AG09309 (cell line): Measurements from ENCODE around the gene RAET1E.
A peak's percentile ranks its signal among the peaks of the same experiment; 100 is the strongest.
"Not testable (repeated sequence)": the region's sequence is repeated elsewhere in the genome, so short reads cannot be mapped to it uniquely, and the experiment has no call there.

ENCODE experiments used
- DNase-seq: peaks from one replicate; pipeline ENCODE4 v3.0.0-alpha.2; 2010; ENCODE audit warnings: low read depth
- H3K4me3 ChIP-seq: 2 replicates; pipeline ENCODE4 v1.5.1; 2011; ENCODE audit warnings: mild to moderate bottlenecking, low read depth, low read length, moderate library complexity; ENCODE audit not compliant: control insufficient read depth
- CTCF ChIP-seq: IDR thresholded peaks from 2 replicates; pipeline ENCODE4 v1.5.1; 2011; ENCODE audit warnings: mild to moderate bottlenecking, low read depth, low read length, inconsistent platforms; ENCODE audit not compliant: insufficient read depth, control insufficient read depth; ENCODE audit errors: missing control alignments

Gene RAET1E, protein sequence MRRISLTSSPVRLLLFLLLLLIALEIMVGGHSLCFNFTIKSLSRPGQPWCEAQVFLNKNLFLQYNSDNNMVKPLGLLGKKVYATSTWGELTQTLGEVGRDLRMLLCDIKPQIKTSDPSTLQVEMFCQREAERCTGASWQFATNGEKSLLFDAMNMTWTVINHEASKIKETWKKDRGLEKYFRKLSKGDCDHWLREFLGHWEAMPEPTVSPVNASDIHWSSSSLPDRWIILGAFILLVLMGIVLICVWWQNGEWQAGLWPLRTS

DNA sequence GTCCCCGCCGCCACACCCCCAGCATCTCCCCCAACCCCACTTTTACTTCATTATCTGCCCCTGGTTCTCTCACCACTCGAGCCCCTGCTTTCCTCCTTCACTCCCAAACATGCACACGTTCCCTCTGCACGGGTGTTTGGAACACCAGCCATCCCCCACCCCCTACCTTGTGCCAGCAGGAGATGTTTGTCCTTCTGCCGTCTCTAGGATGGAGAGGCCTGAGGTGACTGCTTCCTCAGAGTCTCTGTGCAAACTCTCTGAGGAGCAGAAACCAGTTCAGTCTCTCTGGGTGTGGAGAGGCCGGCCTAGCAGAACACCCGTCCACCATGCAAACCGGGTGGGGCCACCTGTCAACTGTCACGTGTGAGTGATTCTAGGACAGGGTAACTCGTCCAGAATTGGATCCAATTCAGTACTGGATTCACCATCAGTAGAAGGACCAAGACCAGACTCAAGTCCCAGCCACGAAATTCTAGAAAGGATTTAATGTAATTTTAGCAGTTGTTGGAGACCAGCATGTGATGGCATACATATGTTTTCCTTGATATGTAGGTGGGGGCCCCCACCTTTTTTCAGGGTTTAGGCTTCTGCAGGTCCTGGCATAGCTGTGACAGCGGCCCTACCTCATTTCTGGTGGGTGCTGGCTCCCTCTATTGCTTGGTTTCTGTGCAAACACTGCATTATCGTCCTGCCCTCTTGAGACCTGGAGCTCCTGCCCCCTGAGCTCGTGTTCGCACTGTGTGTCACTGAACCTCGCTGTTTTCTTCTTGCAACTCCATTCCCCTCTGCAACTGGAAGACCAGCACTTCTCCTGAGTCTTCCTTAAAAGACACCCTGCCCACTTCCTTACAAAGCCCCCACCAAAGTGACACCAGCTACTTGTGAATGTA lies at the start of gene RAET1E:
TSS of gene RAET1E (minus strand) at position 259 of the 890 bp plus-strand sequence. CDS start 7,212 bp downstream, outside the sequence.
- peak within 1 kb of the TSS; percentile 43 for H3K4me3 ChIP-seq
- no peak for TF ChIP-seq CTCF
- no peak for DNase-seq

GRCh38 chr6:149947533-149947932 lies 49.6 kb upstream of the RAET1E start:
- not testable (repeated sequence) for H3K4me3 ChIP-seq, DNase-seq

DNA sequence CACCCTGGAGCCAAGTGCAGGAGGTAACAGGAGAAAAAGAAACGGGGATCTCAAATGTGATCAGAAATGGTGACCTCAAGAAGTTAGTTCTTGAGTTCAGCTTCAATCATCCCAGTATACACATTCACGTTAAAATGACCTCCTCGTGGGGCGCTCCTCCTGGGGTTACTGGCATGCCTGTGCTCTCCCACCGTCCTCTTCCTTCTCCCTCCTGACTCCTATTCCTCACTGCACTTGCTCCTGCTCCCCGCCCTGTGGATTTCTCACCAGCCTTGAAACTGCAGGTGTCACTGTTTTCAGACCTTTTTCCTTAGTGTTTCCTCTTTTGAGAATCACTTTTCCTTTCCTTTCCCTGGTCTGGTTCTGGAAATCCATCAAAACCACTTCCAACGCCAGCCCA lies 48.7 kb upstream of the RAET1E start:
- not testable (repeated sequence) for DNase-seq

GRCh38 chr6:149945276-149945675 lies 47.4 kb upstream of the RAET1E start:
- DNase-seq, H3K4me3 ChIP-seq: not testable (repeated sequence)

More for the DNA sequence above, 48.7 kb upstream of the RAET1E start:
- H3K4me3 ChIP-seq: not testable (repeated sequence)

GRCh38 chr6:149943321-149943720 lies 45.4 kb upstream of the RAET1E start:
- H3K4me3 ChIP-seq, DNase-seq: not testable (repeated sequence)

GRCh38 chr6:149942461-149942829 lies 44.5 kb upstream of the RAET1E start:
- no peak for DNase-seq
- no peak for TF ChIP-seq CTCF
- H3K4me3 ChIP-seq: peak overlapping the region; percentile 98

GRCh38 chr6:149941583-149942460 lies 43.9 kb upstream of the RAET1E start, which contains the start of gene ULBP2:
Gene ULBP2, plus strand, starts transcription at chr6:149942014. Its CDS starts 59 bp downstream, at chr6:149942073.
- TF ChIP-seq CTCF: no peak
- peak within 1 kb of the TSS; percentile 98 for H3K4me3 ChIP-seq
- DNase-seq: peak; percentile 81

GRCh38 chr6:149940672-149940982 lies 42.7 kb upstream of the RAET1E start:
- H3K4me3 ChIP-seq: no peak overlapping the region
- no peak for TF ChIP-seq CTCF
- DNase-seq: no peak
